AG04449 (cell line): ENCODE results near the gene DNLZ.

Experiments
- CTCF ChIA-PET: fragments of 350-600 bp; formaldehyde crosslinking; extraction: SDS; loops from one replicate; lab custom pipeline; 2021; ENCODE audit warnings: antibody characterized with exemption; lab: Yijun Ruan, JAX
- POLR2A ChIA-PET: fragments of 400-600, 350-600 bp; formaldehyde crosslinking; extraction: SDS; loops from one replicate; lab custom pipeline; 2020; ENCODE audit warnings: antibody characterized with exemption, inconsistent platforms; lab: Yijun Ruan, JAX
- DNase-seq: peaks from one replicate; pipeline ENCODE4 v3.0.0-alpha.2; 2010; ENCODE audit warnings: low read depth, low spot score
- H3K4me3 ChIP-seq: 2 replicates; pipeline ENCODE4 v1.5.1; 2011; ENCODE audit warnings: low read depth, mild to moderate bottlenecking, control low read depth, low read length
- CTCF ChIP-seq: IDR thresholded peaks from one replicate; pipeline ENCODE4 v1.5.1; 2011; ENCODE audit warnings: mild to moderate bottlenecking, moderate library complexity, low read length, control low read depth, inconsistent platforms; ENCODE audit not compliant: insufficient read depth; ENCODE audit errors: missing control alignments

DNLZ gene

DNA sequence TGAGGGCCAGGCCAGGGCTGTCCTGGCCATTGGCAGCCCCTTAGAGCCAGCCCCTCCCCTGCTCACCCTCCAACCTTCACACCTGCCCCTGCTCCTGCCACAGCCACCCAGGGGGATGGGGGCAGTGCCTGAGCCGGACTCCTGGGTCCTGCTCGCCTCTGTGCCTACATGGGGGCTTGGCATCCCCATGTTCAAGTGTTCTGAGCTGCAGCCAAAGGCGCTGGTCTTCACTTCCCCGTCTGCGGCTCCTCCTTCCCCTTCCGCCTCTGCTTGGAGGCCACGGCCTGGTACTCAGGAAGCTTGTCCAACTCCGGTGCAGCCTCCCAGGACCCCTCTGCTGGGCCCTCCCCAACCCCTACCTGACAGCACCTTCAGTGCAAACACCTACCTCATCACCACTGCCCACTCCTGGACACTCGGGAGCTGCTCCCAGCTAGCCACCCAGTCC lies 2.3 kb upstream of the DNLZ start:
- H3K4me3 ChIP-seq, result no peak overlapping the region
- no peak for DNase-seq
- POLR2A ChIA-PET, result interaction anchor here (0.9 to 1.4 kb wide), 2 partner anchors 8 to 23 kb away, joined by 3 to 4 read pairs; partner anchors contain the start of gene CARD9
- TF ChIP-seq CTCF, result no peak
- CTCF ChIA-PET, result interaction anchor here (1.4 to 8.7 kb wide), 6 partner anchors 8 to 52 kb away, joined by 3 to 93 read pairs (median 43); partner anchors contain the start of genes CARD9, ENTR1, PMPCA and SNAPC4

DNA sequence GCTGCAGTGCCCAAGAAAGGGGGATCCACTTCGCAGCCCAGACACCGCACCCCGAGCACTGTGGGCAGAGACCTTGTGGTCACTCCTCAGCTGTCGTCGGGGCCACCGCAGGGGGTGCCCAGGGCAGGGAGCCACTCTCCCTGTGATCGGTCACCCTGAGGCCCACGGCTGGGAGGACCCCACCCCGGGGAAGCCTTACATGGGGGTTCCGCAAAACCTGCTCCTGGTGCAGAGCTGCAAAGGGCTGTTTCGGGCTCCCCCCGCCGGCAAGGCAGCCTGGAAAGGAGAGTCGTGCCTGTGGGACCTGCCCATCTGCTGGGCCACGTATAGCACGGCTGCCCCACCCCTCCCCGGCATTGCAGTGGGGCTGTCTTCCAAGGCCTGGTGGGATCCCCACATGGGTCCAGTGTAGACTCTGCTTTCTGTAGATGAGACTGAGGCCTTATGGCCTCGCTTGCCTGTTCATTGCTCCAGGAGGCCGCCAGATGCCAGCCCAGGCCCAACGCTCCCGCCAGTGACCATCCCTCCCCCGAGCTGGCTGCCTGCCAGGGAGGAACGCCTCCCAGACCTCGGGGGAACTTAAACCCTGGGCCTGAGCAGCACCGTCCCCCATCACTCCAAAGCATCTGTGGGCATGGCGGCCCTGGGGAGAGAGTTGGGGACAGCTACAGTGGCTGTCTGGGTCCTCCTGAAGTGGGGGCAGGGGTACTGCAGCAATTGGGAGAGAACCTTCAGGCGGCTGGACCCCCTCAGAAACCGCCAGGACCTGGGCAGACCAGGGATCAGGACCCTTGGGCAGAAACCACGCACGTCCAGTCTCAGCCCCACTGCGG lies 1.6 kb upstream of the DNLZ start:
- POLR2A ChIA-PET, result interaction anchor here (0.9 to 1.4 kb wide), 2 partner anchors 9 to 24 kb away, joined by 3 to 4 read pairs; partner anchors contain the start of gene CARD9
- CTCF ChIA-PET, result interaction anchor here (0.8 to 8.7 kb wide), 11 partner anchors 9 to 52 kb away, joined by 3 to 93 read pairs (median 9); partner anchors contain the start of genes CARD9, ENTR1, PMPCA and SNAPC4
- H3K4me3 ChIP-seq, result no peak overlapping the region

DNA sequence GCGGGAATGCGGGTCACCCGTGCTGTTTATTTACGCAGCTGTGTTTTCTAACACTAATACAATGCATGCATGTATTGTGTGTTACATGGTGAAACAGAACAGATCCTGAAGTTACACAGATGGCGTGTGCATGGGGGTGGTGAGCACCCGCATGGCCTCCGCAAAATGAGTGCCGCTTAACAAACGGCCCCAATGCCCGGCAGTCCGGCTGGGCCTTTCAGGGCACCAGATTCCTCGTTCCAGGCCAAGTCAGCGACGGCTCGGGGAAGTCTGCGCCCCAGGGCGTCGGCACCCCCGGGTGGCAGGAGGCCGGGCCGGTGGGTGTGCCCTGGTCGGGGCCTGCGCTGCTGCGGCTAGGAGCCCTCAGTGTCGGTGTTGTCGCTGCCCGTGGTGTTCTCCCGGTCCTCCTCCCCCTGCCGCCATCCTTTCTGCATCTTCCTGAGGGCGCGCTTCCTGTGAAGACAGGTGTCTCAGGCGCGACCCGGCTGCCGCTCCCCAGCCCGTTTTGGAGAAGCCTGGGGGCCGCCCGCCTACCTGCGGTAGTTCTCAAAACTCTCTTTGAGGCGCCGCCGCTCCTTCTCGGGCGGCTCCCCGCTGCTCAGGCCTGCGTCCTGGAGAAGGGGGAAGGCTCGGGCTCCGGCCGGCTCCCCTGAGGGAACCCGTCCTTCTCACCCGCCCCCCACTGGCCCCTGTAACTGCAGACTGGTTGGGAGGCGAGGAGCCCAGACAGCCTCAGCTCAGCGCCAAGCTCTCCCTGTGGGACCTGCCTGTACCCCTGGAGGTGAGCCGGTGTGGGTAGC lies 605 bp upstream of the DNLZ start:
- ChIA-PET POLR2A (interaction anchor here (0.9 to 2.6 kb wide), 5 partner anchors 9 to 38 kb away, joined by 3 to 15 read pairs (median 7); no protein-coding TSS in a partner anchor), CTCF (interaction anchor here (0.6 to 8.7 kb wide), 22 partner anchors 10 to 51 kb away, joined by 3 to 93 read pairs (median 6); partner anchors contain the start of genes CARD9, ENTR1, GPSM1 and PMPCA)
- H3K4me3 ChIP-seq, result peak overlapping the region; percentile 39
- TF ChIP-seq CTCF, result no peak
- DNase-seq, result no peak

More for the DNA sequence above, 1.6 kb upstream of the DNLZ start:
- no peak for TF ChIP-seq CTCF
- no peak for DNase-seq

GRCh38 chr9:136362450-136362784 lies 1.1 kb downstream of the DNLZ start:
- ChIA-PET CTCF (interaction anchor here (0.9 to 8.7 kb wide), 13 partner anchors 8 to 91 kb away, joined by 3 to 93 read pairs (median 9); partner anchors contain the start of genes CARD9 and SNAPC4), POLR2A (interaction anchor here (0.6 to 2.6 kb wide), 8 partner anchors 8 to 47 kb away, joined by 3 to 15 read pairs (median 6); partner anchors contain the start of genes ENTR1 and PMPCA)
- DNase-seq, result no peak
- no peak overlapping the region for H3K4me3 ChIP-seq
- TF ChIP-seq CTCF, result no peak

DNA sequence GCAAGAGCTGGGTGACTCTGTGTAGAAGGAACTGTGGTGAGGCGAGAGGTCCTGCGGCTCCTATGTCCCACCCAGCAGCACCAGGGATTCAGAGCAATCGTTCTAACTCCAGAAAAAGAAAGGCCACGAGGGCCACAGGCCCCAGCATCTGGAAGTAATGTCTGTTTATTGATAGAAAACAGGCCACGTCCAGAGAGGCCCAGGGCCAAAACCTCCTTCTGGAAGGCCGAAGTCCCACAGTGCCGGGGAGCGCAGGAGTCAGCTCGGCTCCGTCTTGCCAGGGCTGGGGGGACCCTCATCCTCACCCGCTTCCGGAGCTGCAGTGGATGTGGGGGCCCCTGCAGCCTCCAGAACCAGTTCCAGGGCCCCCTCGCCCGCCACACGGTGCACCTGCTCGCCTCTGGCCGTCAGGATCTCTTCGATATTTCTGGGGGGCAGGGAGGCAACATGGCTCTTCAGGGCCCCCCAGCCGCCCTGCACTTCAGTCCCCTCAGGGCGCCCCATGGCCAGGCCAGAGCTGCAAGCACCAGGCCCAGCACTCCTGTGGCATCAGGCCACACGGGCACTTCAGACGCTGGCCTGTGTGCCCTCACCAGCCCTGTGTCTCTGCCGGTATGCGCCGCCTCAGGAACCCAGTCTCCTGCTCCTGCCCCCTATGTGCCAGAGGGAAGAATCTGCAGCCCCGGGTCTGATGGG lies 1.6 kb downstream of the DNLZ start:
- no peak for DNase-seq
- no peak for TF ChIP-seq CTCF
- no peak overlapping the region for H3K4me3 ChIP-seq
- ChIA-PET POLR2A (interaction anchor here (0.7 to 2.6 kb wide), 2 partner anchors 8 to 25 kb away, joined by 3 to 15 read pairs; no protein-coding TSS in a partner anchor), CTCF (interaction anchor here (2.3 to 8.7 kb wide), 5 partner anchors 12 to 49 kb away, joined by 6 to 93 read pairs (median 54); partner anchors contain the start of genes CARD9 and SNAPC4)
